NT2/D1 (cell line): Measurements from ENCODE around the gene DENND6A.

Experiments used
- SUZ12 ChIP-seq: IDR thresholded peaks from 2 replicates; pipeline ENCODE4 v1.6.1; 2011; ENCODE audit not compliant: insufficient read length, insufficient read depth; ENCODE audit errors: extremely low read depth
- YY1 ChIP-seq: IDR thresholded peaks from 2 replicates; pipeline ENCODE4 v1.6.1; 2011; ENCODE audit not compliant: insufficient read length, insufficient read depth
- ZNF274 ChIP-seq: IDR thresholded peaks from 2 replicates; pipeline ENCODE4 v1.6.1; 2011; ENCODE audit warnings: mild to moderate bottlenecking, low read depth, low read length

DNA sequence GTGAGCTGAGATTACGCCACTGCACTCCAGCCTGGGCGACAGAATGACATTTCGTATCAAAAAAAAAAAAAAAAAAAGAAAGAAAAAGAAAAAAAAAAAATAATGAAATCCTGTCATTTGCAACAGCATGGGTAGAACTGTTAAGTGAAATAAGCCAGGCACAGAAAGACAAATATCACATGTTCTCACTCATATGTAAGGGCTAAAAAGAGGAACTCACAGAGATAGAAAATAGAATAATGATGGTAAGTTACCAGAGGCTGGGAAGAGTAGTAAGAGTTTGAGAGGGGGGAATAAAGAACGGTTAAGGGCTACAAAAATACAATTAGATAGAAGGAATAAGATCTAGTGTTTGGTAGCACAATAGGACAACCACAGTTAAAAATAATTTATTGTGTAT, 19.7 kb downstream of the DENND6A start:
- TF ChIP-seq ZNF274 (no peak), YY1 (no peak), SUZ12 (no peak)
